ENCODE measurements around the gene FASTKD3. TPM values are rescaled to one million over a fixed set of nuclear protein-coding genes. Genes with fewer than 3 reads are reported as not detected.

Gene FASTKD3
- polyA plus RNA-seq, 3 donors, result 7.2 to 15.5 (median 10.7) TPM

GRCh38 chr5:7813007-7813406 is 55.8 kb downstream of the FASTKD3 start:
- no peaks in the 10 kb centered on the region for H4K20me1 ChIP-seq (ENCODE audit: insufficient read depth, low read length)
- no peak overlapping the region for H3K4me2 ChIP-seq (replicated peaks; ENCODE audit: extremely low read depth, low read length, poor library complexity, severe bottlenecking)
- intact Hi-C loops (cut with micrococcal nuclease), result loop anchor here in 1 of 2 donors (10.0 kb wide), 1 partner anchor 1048 kb away; no protein-coding TSS in a partner anchor
- H3K27ac ChIP-seq (ENCODE audit: low read depth in 1 of 2, low read length in 2 of 2), result no peak overlapping the region
- Mint-ChIP-seq H3K27ac (no peak overlapping the region), H3K27me3 (ENCODE audit: low read depth in 3 of 3) (peaks cover 0 to 1% (median 0%) of the 10 kb centered on the region in 3 donors), H3K4me1 (peaks cover 14% of the 10 kb centered on the region), H3K36me3 (no peaks in the 10 kb centered on the region), H3K4me3 (no peak overlapping the region), H3K9me3 (peaks cover 0 to 3% (median 0%) of the 10 kb centered on the region in 7 donors)
- no peak for DNase-seq
- no peaks in the 10 kb centered on the region for H3K9me3 ChIP-seq (replicated peaks in 1 of 2; ENCODE audit: control insufficient read depth in 1 of 2, insufficient read depth in 1 of 2, low read length in 2 of 2)
- peaks cover 8 to 9% of the 10 kb centered on the region in 2 donors for H3K4me1 ChIP-seq (ENCODE audit: control insufficient read depth in 1 of 2, insufficient read depth in 2 of 2, low read length in 2 of 2)
- H3K27me3 ChIP-seq (ENCODE audit: control insufficient read depth in 2 of 2, insufficient read depth in 2 of 2, low read length in 2 of 2), result no peaks in the 10 kb centered on the region
- no CpG with 5 or more reads among the region's 2 CpGs for WGBS (ENCODE audit: insufficient coverage)
- no peaks in the 10 kb centered on the region for H3K79me2 ChIP-seq (ENCODE audit: insufficient read depth, low read length)
- H2AFZ ChIP-seq (ENCODE audit: insufficient read depth, low read depth, low read length, poor library complexity, severe bottlenecking), result no peak overlapping the region
- H3K4me3 ChIP-seq (replicated peaks in 1 of 3; ENCODE audit: low read depth in 2 of 3, low read length in 3 of 3), result no peak overlapping the region
- no peak overlapping the region for H3K9ac ChIP-seq (ENCODE audit: insufficient read depth, low read length, poor library complexity, severe bottlenecking)
- H3K36me3 ChIP-seq (replicated peaks in 1 of 2; ENCODE audit: control insufficient read depth in 1 of 2, insufficient read depth in 2 of 2, low read length in 2 of 2), result no peaks in the 10 kb centered on the region
- TF ChIP-seq CTCF (IDR thresholded peaks at IDR 0.05), result no peak

GRCh38 chr5:7811715-7812114 is 57.1 kb downstream of the FASTKD3 start:
- Histone ChIP-seq H3K9me3 (replicated peaks in 1 of 2; ENCODE audit: control insufficient read depth in 1 of 2, insufficient read depth in 1 of 2, low read length in 2 of 2) (no peaks in the 10 kb centered on the region), H3K36me3 (replicated peaks in 1 of 2; ENCODE audit: control insufficient read depth in 1 of 2, insufficient read depth in 2 of 2, low read length in 2 of 2) (no peaks in the 10 kb centered on the region), H3K4me2 (replicated peaks; ENCODE audit: extremely low read depth, low read length, poor library complexity, severe bottlenecking) (no peak overlapping the region), H3K79me2 (ENCODE audit: insufficient read depth, low read length) (no peaks in the 10 kb centered on the region), H3K27me3 (ENCODE audit: control insufficient read depth in 2 of 2, insufficient read depth in 2 of 2, low read length in 2 of 2) (no peaks in the 10 kb centered on the region), H3K4me1 (ENCODE audit: control insufficient read depth in 1 of 2, insufficient read depth in 2 of 2, low read length in 2 of 2) (peaks cover 8 to 9% of the 10 kb centered on the region in 2 donors), H3K9ac (ENCODE audit: insufficient read depth, low read length, poor library complexity, severe bottlenecking) (no peak overlapping the region), H4K20me1 (ENCODE audit: insufficient read depth, low read length) (no peaks in the 10 kb centered on the region), H2AFZ (ENCODE audit: insufficient read depth, low read depth, low read length, poor library complexity, severe bottlenecking) (peak overlapping the region; percentile 15), H3K4me3 (replicated peaks in 1 of 3; ENCODE audit: low read depth in 2 of 3, low read length in 3 of 3) (no peak overlapping the region), H3K27ac (ENCODE audit: low read depth in 1 of 2, low read length in 2 of 2) (no peak overlapping the region)
- Mint-ChIP-seq H3K9me3 (peaks cover 0 to 4% (median 0%) of the 10 kb centered on the region in 7 donors), H3K27me3 (ENCODE audit: low read depth in 3 of 3) (peaks cover 0 to 1% (median 0%) of the 10 kb centered on the region in 3 donors), H3K4me3 (no peak overlapping the region), H3K27ac (peak overlapping the region in 1 of 7 donors; percentile 51), H3K36me3 (no peaks in the 10 kb centered on the region), H3K4me1 (peaks cover 19% of the 10 kb centered on the region)
- no peak for DNase-seq
- no peak for TF ChIP-seq CTCF (IDR thresholded peaks at IDR 0.05)
- 40% methylated on average over 3 of the region's 5 CpGs for WGBS (ENCODE audit: insufficient coverage)
- intact Hi-C loops (cut with micrococcal nuclease), result loop anchor here in 1 of 2 donors (10.0 kb wide), 1 partner anchor 1047 kb away; no protein-coding TSS in a partner anchor

Other genes starting within 250 kb of the FASTKD3 start
- not detected for gene CFAP90, start 17.9 kb downstream of the FASTKD3 start, polyA plus RNA-seq
- gene MTRR, start 117 bp upstream of the FASTKD3 start, polyA plus RNA-seq, result 10 to 100 TPM; 18.0 to 25.5 (median 22.1) TPM